ENCODE results near the gene PRKAB2. TPM values are rescaled to one million over a fixed set of nuclear protein-coding genes. Genes with fewer than 3 reads are reported as not detected.
"Not testable (repeated sequence)": the region's sequence is repeated elsewhere in the genome, so short reads cannot be mapped to it uniquely, and the experiment has no call there.

PRKAB2 gene
- total RNA-seq, 2 donors from 2014 or later = 4.8 to 10.0 TPM

DNA sequence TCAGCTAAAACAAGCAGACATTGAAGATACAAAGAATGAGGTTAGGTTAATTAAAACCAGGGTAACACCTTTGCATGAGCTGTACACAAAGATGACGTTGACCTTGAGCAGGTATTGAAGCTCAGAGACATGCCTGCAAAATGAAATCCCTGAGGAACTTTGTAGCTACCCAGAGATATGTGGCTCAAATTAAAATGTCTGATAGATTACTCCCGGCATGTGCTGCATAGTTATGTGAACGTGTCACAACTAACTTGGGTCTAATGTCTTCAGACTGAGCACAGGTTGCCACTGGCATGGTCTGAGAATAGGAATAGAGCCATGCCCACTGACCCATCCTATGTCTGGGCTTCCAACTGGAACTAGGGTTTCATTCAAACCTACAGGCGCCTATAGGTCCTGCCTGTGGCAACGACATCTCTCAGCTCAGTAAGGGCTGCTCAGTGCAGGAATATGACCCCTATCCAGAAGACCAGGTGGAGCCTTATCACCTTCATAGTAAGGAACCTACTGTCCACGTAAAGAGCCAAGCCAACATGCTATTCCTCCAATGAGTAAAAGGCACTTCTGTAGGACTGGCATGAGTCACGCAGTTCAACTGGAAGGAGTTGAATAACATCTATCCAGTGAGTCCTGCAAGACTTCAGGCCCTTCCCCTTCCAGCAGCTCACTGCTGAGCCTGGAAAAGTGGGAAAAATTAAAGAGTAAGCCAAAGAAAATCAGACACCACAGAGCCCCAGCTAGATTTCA, 60.7 kb downstream of the PRKAB2 start:
- H3K9me3 Mint-ChIP-seq = no peaks in the 10 kb centered on the region
- peaks cover 28 to 39% of the 10 kb centered on the region in 2 donors for H3K27me3 Mint-ChIP-seq
- H3K4me1 Mint-ChIP-seq (ENCODE audit: low read depth in 2 of 2) = no peaks in the 10 kb centered on the region
- no peak for DNase-seq (ENCODE audit: low spot score)
- H3K27ac Mint-ChIP-seq = no peak overlapping the region
- no peak for ATAC-seq
- no peak overlapping the region for H3K4me3 Mint-ChIP-seq
- no peaks in the 10 kb centered on the region for H3K36me3 Mint-ChIP-seq

DNA sequence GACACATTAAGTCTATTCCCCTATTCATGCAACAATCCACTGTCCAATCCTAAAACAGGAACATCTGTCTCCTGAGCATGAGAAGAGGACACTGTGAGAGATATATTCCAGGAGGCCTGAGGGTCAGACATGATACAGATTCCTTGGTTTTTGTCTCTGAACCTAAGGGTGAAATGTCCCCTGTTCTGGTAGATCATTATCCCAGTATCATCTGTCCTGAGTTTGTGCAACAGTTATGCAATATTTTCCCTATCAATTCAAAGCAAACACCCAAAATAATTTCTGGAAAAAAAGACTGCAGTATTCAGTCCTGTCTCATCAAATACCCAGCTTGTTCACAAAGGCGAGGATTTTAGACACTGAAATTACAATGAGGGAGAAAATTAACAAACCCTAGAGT, 61.4 kb downstream of the PRKAB2 start:
- peaks cover 26 to 39% of the 10 kb centered on the region in 2 donors for H3K27me3 Mint-ChIP-seq
- H3K4me3 Mint-ChIP-seq = no peak overlapping the region
- H3K4me1 Mint-ChIP-seq (ENCODE audit: low read depth in 2 of 2) = no peaks in the 10 kb centered on the region
- ATAC-seq (no peak), DNase-seq (ENCODE audit: low spot score) (no peak)
- H3K36me3 Mint-ChIP-seq = no peaks in the 10 kb centered on the region
- H3K9me3 Mint-ChIP-seq = no peaks in the 10 kb centered on the region
- no peak overlapping the region for H3K27ac Mint-ChIP-seq

DNA sequence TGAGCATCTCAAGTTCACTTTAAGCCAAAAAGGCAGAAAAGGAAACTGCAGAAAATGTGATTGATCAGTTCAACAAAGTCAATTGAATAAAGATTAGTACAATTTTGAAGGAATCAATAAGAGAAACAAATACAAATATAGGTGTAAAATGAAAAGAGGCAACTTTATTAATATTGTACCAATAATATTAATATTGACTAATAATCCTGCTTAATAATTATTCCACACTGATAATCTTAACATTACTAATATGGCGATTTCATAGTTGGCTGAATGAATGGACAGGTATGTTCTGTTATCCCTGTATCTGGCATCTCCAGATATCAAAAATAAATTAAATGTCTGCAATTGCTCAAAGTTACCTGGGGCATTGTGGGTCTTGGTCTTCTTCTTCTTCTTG, 61.8 kb downstream of the PRKAB2 start:
- Mint-ChIP-seq H3K9me3 (no peaks in the 10 kb centered on the region), H3K27me3 (peaks cover 26 to 39% of the 10 kb centered on the region in 2 donors), H3K27ac (no peak overlapping the region), H3K4me3 (no peak overlapping the region), H3K36me3 (no peaks in the 10 kb centered on the region), H3K4me1 (ENCODE audit: low read depth in 2 of 2) (no peaks in the 10 kb centered on the region)
- no peak for DNase-seq (ENCODE audit: low spot score)
- no peak for ATAC-seq

DNA sequence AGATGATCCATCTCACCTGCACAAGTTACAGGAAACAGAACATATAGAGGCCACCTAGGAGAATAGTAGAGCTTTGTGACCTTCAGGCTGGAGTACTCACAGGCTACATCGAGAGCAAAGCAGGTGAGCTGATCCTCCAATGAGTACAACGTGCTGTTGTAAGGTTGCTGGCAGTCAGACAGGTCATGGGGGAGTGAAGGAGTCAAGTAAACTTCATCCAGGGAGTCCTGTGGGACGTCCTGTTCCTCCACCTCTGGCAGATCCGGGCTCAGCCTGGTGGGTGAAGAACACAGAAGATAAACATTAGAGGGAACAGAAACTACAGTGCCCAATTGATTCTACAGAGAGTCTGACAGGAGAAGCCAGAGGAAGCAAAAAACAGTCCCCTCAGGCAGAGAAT, 62.5 kb downstream of the PRKAB2 start:
- no peaks in the 10 kb centered on the region for H3K36me3 Mint-ChIP-seq
- H3K4me3 Mint-ChIP-seq = no peak overlapping the region
- no peak overlapping the region for H3K27ac Mint-ChIP-seq
- ATAC-seq (no peak), DNase-seq (ENCODE audit: low spot score) (no peak)
- H3K27me3 Mint-ChIP-seq = peaks cover 26 to 39% of the 10 kb centered on the region in 2 donors
- no peaks in the 10 kb centered on the region for H3K9me3 Mint-ChIP-seq
- no peaks in the 10 kb centered on the region for H3K4me1 Mint-ChIP-seq (ENCODE audit: low read depth in 2 of 2)

DNA sequence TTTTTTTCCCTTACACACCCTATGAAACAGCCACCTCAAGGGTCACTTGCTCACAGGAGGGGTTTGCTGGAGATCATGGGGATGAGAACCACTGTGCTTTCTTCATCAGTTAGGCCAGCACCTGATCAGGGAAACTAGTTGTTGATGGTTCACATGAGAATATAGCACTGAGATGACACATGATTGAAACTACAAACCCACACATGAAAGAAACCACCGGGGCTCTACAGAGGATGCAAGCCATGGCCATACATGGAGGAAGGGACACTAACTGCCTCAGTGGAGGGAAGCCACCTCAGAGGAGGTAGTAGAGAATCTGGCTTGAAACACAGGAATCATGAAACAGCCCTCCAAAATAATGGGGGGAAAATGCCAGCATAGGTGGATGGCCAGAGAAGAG, 63.2 kb downstream of the PRKAB2 start:
- H3K27me3 Mint-ChIP-seq = peaks cover 26 to 39% of the 10 kb centered on the region in 2 donors
- H3K27ac Mint-ChIP-seq = no peak overlapping the region
- no peak overlapping the region for H3K4me3 Mint-ChIP-seq
- ATAC-seq = no peak
- no peaks in the 10 kb centered on the region for H3K4me1 Mint-ChIP-seq (ENCODE audit: low read depth in 2 of 2)
- H3K36me3 Mint-ChIP-seq = no peaks in the 10 kb centered on the region
- no peak for DNase-seq (ENCODE audit: low spot score)
- H3K9me3 Mint-ChIP-seq = no peaks in the 10 kb centered on the region

DNA sequence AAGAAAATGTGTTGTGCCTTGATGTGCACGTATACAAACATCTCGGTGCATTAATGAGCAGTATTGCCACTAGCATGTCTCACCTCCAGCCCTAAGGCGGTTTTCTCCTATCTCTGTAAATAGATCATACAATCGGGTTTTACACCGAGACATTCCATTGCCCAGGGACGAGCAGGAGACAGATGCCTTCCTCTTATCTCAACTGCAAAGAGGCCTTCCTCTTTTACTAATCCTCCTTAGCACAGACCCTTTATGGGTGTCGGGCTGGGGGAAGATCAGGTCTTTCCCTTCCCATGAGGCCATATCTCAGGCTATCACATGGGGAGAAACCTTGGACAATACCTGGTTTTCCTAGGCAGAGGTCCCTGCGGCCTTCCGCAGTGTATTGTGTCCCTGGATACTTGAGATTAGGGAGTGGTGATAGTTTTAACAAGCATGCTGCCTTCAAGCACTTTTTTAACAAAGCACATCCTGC, 65.8 kb downstream of the PRKAB2 start:
- not testable (repeated sequence) for H3K4me3 Mint-ChIP-seq; H3K27ac Mint-ChIP-seq; DNase-seq (ENCODE audit: low spot score); H3K9me3 Mint-ChIP-seq; H3K36me3 Mint-ChIP-seq; H3K4me1 Mint-ChIP-seq (ENCODE audit: low read depth in 2 of 2); ATAC-seq
- peaks cover 23 to 53% of the 10 kb centered on the region in 2 donors for H3K27me3 Mint-ChIP-seq

DNA sequence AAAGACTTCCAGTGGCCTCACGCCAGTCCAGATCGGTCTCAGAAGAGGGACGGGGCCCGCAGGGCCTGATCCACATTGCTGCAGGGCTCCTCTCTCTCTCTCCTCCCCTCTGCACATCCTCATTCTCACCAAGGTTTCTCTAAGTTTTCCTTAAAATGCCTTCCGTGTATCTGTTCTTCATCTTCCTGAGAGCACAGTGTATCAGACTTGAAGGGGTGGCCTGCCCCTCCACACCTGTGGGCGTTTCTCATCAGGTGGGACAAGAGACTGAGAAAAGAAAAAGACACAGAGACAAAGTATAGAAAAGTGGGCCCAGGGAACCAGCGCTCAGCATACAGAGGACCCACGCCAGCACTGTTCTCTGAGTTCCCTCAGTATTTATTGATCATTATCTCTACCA, 66.4 kb downstream of the PRKAB2 start:
- ATAC-seq = no peak
- Mint-ChIP-seq H3K9me3 (no peaks in the 10 kb centered on the region), H3K27ac (no peak overlapping the region), H3K4me3 (no peak overlapping the region), H3K36me3 (no peaks in the 10 kb centered on the region), H3K27me3 (peaks cover 23 to 51% of the 10 kb centered on the region in 2 donors), H3K4me1 (ENCODE audit: low read depth in 2 of 2) (no peaks in the 10 kb centered on the region)
- no peak for DNase-seq (ENCODE audit: low spot score)

Other genes starting within 250 kb of the PRKAB2 start
- gene NBPF12, start 234.1 kb downstream of the PRKAB2 start, total RNA-seq = 10 to 100 TPM; 11.3 to 13.1 TPM
- not detected for gene FMO5, start 52.9 kb upstream of the PRKAB2 start, total RNA-seq
- gene CHD1L, start 70.2 kb upstream of the PRKAB2 start, total RNA-seq = 10 to 100 TPM; 33.9 to 83.7 TPM